Retinal pigment epithelial cell (primary cell): ENCODE measurements around the gene TNPO3.

ENCODE experiments used
- DNase-seq: peaks from one replicate; pipeline ENCODE4 v3.0.0-alpha.2; 2010; ENCODE audit warnings: low read depth
- H3K4me3 ChIP-seq: 2 replicates; pipeline ENCODE4 v1.5.1; 2011; ENCODE audit warnings: mild to moderate bottlenecking, low read length, control low read depth, moderate library complexity
- TF ChIP-seq, protein P1 (sequence below): conservative IDR thresholded peaks from 2 replicates; pipeline ENCODE4 v1.5.1; 2011; ENCODE audit warnings: low read depth, low read length, control low read depth, inconsistent platforms

The TNPO3 gene

DNA sequence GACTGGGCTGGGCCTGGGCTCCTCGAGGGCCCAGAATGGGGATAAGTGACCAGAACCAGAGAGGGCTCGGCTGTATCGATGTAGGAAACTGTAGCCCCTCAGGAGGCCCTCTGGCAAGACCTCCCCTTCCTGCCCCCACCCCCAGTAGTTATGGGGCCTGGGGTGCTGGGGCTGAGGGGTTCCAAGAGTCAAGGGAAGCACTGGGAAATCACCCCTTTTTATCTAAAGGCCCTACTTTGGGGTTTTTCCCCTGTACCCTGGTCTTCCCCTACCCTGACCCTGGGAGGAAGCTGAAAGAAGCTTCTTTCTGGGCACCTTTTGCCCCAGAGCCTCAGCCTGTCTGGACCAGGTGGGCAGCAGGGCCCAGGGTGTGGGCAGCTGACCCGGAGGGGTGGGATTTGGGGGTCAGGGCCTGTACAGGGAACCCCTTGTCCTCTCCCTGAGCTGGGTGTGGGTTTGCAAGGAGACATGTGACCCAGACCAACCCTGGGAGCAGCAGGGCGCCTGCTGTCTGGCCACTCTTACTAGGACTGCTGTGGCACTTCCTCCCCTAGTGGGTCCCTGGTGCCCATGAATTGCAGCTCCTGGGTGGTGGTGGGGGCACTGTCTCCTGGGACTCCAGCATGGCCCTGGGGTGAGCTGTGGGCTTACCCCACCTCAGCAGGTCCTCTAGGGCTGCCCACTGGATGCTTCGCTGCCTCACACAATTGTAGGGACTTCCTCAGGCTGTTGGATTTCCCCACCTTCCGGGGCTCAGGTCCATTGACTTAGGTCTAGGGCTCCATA lies 115.6 kb downstream of the TNPO3 start:
- H3K4me3 ChIP-seq: no peak overlapping the region
- no peak for DNase-seq
- TF ChIP-seq, protein P1, sequence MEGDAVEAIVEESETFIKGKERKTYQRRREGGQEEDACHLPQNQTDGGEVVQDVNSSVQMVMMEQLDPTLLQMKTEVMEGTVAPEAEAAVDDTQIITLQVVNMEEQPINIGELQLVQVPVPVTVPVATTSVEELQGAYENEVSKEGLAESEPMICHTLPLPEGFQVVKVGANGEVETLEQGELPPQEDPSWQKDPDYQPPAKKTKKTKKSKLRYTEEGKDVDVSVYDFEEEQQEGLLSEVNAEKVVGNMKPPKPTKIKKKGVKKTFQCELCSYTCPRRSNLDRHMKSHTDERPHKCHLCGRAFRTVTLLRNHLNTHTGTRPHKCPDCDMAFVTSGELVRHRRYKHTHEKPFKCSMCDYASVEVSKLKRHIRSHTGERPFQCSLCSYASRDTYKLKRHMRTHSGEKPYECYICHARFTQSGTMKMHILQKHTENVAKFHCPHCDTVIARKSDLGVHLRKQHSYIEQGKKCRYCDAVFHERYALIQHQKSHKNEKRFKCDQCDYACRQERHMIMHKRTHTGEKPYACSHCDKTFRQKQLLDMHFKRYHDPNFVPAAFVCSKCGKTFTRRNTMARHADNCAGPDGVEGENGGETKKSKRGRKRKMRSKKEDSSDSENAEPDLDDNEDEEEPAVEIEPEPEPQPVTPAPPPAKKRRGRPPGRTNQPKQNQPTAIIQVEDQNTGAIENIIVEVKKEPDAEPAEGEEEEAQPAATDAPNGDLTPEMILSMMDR: no peak

DNA sequence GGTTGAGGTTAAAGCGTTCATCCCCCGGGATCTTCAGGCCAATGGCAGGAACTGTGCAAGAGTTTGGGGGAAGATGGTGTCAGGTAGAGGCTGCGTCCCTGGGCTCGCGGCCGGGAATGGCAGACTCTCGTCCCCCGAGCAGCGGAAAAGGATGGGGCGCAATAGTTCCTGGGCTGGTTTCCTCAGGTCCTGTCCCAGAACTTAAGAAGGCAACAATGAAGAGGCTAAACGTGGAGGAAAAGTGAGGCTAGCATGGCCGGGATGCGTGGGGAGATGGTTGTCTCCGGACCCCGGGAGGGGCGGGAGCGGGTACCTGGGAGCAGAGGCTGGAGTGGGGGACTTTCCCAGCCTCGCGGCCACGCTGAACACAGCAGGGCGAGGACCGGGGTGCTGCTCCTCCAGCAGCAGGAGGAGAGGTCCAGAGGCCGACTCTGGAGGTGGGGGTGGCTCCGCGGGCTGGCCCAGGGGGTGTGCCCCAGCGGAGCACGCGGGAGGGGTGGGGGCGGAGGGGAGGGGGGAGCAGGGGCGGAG lies 116.3 kb downstream of the TNPO3 start:
- peak overlapping the region; percentile 57 for H3K4me3 ChIP-seq
- no peak for DNase-seq
- TF ChIP-seq, protein P1: no peak

DNA sequence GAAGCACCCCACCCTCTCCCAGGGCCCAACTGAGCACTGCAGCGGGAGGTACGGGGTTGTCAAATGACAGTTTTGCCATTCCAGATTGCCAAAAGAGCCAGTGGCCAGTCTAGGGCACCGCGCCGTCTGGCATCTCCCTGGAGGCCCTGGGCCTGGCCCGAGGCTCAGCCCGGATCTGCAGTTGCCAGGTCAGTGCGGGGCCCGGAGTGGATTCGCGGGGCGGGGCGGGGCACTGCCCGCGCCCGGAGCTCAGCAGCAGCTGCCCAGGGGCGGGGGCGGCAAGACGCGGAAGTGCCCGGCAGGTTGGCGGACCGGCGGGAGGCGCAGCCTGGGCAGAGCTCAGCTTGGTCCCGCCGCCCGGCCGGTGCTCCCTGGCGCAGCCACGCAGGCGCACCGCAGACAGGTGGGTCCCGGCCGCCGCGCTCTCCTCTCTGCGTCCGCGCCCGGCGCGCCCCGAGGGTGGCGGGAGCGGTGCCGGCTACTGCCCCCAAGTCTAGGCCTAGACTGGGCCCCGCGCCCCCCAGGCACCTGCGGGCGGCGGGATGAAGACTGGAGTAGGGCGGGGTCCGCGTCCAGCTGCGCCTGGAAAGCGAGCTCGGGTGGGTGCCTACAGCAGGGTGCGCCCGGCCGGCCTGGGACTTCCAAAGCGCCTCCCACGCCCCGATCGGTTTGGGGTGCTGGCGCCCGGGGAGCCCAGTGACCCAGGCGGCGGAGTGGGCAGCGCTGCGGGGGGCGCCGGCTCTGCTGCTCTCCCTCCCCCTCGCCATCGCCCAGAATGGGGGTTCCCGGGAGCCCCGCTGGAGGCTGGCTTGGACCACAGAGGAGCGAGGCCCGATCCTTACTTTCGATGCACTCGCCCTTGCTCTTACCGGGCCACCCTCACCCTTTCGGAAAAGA lies 117.0 kb downstream of the TNPO3 start, which contains the start of gene IRF5:
Gene IRF5 (plus strand): TSS at position 281 of the 897 bp plus-strand sequence. CDS start 4,155 bp downstream, outside the sequence.
- peak within 1 kb of the TSS; percentile 57 for H3K4me3 ChIP-seq
- TF ChIP-seq, protein P1: no peak
- DNase-seq: no peak

DNA sequence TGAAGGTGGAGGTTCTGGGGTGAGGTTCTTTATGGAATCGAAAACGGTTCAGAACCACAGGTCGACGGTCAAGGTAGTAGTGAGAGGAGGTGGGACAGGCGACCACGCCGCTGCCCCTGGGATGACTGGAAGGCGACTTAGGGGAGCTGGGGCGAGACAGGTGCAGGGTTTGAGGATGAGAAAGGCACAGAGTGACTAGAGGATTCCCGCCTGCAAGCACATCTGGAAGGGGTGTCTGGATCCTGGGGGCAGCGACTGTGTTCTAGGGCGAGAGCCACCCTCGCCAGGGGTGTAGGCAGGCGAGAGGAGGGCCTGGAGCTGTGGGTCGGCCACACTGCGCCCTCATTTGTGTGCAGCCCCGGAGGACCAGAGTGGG lies 117.7 kb downstream of the TNPO3 start:
- TF ChIP-seq, protein P1: no peak
- peak overlapping the region; percentile 26 for H3K4me3 ChIP-seq
- no peak for DNase-seq

DNA sequence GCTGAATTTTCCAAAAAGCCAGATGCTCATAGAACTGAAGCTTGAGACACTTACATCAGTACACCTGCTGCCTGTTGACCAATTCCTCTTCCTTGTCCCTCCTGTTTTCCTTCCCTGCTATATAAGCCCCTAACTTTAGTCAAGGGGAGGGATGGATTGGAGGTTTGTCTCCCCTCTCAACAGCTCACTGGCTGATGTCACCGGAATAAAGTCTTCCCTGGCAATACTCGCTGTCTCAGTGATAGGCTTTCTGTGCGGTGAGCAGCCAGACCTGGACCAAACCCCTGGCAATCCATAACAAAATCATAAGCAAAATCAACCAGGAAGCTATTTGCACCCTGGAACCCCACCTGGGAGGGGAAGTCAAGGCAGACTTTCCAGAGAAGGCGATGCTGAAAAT lies 118.1 kb downstream of the TNPO3 start:
- TF ChIP-seq, protein P1: no peak
- H3K4me3 ChIP-seq: no peak overlapping the region
- DNase-seq: no peak

DNA sequence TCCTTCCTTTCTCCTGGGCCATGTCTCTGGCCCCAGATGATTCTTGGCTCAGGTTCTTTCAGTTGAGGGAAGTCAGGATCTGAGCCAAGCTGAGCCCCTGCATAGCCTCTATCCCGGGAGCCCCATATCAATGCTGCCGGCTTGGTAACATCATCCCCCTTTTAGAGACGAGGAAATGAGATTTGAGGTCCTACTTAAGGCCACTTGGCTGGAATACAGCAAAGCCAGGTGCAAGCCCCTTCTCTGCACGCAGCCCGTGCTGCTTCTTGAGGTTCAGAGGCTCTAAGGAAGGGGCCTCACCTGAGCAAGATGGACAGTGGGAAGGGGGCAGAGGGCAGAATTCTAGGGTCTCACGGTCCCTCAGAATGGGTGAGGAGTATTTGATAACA lies 119.6 kb downstream of the TNPO3 start:
- H3K4me3 ChIP-seq: no peak overlapping the region
- TF ChIP-seq, protein P1: no peak
- no peak for DNase-seq
